ENCODE results near the gene GAS7.
A peak's percentile ranks its signal among the peaks of the same experiment; 100 is the strongest.
"Not testable (repeated sequence)": the region's sequence is repeated elsewhere in the genome, so short reads cannot be mapped to it uniquely, and the experiment has no call there.

GAS7 gene

GRCh38 chr17:10010752-10011151 is 187.7 kb downstream of the GAS7 start:
- DNase-seq, result no peak

- no peak for DNase-seq
These were observed 194.7 kb downstream of the GAS7 start for GRCh38 chr17:10003705-10004104.

- DNase-seq, result not testable (repeated sequence)
These were observed 195.6 kb downstream of the GAS7 start for GRCh38 chr17:10002567-10003360.

- no peak for DNase-seq
These were observed 197.0 kb downstream of the GAS7 start for GRCh38 chr17:10001306-10001873.

- no peak for DNase-seq
These were observed 198.3 kb downstream of the GAS7 start for GRCh38 chr17:9999919-10000695.

- no peak for DNase-seq
These were observed 200.3 kb downstream of the GAS7 start for GRCh38 chr17:9998060-9998459.

- DNase-seq, result no peak
These were observed 203.6 kb downstream of the GAS7 start for GRCh38 chr17:9994761-9995160.

GRCh38 chr17:9991796-9992195 is 206.6 kb downstream of the GAS7 start:
- no peak for DNase-seq

GRCh38 chr17:9991351-9991750 is 207.1 kb downstream of the GAS7 start:
- no peak for DNase-seq

- DNase-seq, result peak; percentile 47
These were observed 210.4 kb downstream of the GAS7 start for GRCh38 chr17:9987779-9988585.

GRCh38 chr17:9986754-9987382 is 211.5 kb downstream of the GAS7 start:
- no peak for DNase-seq

GRCh38 chr17:9985646-9986045 is 212.8 kb downstream of the GAS7 start:
- no peak for DNase-seq

- DNase-seq, result no peak
These were observed 213.6 kb downstream of the GAS7 start for GRCh38 chr17:9984768-9985167.

GRCh38 chr17:9982159-9982558 is 216.2 kb downstream of the GAS7 start:
- no peak for DNase-seq

GRCh38 chr17:9981344-9981915 is 217.0 kb downstream of the GAS7 start:
- DNase-seq, result no peak

- no peak for DNase-seq
These were observed 218.9 kb downstream of the GAS7 start for GRCh38 chr17:9979463-9979995.

- no peak for DNase-seq
These were observed 221.2 kb downstream of the GAS7 start for GRCh38 chr17:9977180-9977575.

GRCh38 chr17:9976283-9977179 is 221.9 kb downstream of the GAS7 start:
- no peak for DNase-seq

GRCh38 chr17:9974448-9975381 is 223.7 kb downstream of the GAS7 start:
- DNase-seq, result no peak

Data from stimulated activated CD8-positive, alpha-beta memory T cell treated with anti-CD3 and anti-CD28 coated beads, Interleukin-4, amount 100 ng/mL, for 48 hours (primary cell).